CD4-positive, alpha-beta T cell treated with Interleukin-2 at 100 ng/mL for 4 hours (primary cell): ENCODE data around the gene DSE.

Source experiments
- DNase-seq: peaks from one replicate; pipeline ENCODE4 v3.0.0-alpha.2; 2020; ENCODE audit warnings: low spot score

Gene DSE

DNA sequence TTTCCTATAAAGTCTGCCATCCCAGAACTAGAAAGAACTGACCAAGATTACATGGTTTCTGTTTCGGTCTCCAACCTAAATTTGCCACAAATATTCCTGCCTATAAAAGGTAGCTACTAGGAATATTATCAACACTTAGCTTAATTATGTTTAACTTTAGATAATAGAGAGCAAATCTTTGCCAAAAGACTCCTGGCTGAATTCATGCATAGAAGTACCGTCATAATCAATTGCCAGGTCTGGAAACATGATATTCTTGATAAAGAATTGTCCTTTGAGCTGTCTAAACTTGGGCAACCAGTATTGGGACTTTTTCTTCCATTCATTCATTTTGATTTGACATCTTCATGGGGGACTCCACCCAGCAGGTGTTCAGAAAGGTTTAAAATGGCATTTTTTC is 112.9 kb downstream of the DSE start:
- DNase-seq: no peak

DNA sequence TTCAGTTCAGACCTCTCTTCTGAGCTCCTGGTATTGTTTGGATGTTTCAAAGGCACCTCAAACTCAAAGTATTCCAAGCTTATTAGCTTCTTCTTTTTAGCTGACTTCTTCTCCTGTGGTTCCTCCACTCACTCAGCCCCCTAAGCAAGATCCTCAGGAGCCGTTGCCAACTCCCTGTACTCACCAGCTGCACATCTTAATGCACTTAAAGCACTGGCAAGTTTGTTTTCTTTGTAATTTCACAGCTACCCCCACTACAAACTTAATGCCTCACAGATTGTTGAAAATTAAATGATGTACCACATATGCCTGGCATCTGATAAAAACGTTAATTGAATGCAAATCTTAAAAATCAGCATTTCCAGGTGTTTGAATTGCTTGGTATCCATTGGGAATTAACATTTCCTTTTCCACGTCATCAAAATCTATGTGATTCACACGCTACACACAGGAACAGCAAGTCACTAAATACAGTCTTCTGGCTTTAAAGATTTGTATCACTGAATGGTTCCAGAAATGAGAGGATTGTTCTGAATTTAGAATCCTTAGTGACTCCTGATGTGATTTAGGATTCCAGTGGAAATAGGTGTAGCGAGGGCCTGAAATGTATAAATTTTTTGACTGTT is 114.9 kb downstream of the DSE start:
- no peak for DNase-seq

DNA sequence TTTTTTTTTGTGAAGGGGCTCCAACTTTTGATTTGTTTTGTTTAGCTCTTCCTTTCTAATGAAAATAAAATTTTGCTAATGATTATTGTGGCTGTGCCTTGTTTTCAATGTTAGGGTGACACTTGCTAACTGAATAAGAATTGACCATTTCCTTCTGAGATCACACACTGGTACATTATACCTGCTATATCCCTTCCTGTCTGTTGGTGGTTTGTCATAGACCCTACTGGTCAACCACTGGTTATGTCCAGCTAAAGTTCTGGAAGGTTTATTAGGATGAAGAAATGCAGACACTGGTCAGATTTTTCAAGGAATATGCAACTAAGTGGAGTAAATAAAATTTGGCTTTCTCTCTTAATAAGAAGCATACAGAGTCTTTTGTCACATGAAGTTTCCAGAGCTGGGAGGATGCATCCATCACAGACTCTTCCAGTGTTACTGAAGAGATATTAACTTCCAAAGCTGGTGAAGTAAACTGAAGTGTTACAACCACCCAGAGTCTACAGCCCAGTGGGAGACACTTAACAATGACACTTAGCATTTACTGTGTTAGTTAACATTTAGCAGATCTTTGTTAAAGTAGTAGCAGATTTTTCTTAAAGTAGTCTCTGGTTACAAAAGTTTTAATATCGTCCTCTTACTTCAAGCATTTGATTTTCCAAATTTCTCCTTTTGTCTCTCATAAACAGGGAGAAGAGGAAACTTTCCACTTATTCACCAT is 121.0 kb downstream of the DSE start:
- DNase-seq: no peak

DNA sequence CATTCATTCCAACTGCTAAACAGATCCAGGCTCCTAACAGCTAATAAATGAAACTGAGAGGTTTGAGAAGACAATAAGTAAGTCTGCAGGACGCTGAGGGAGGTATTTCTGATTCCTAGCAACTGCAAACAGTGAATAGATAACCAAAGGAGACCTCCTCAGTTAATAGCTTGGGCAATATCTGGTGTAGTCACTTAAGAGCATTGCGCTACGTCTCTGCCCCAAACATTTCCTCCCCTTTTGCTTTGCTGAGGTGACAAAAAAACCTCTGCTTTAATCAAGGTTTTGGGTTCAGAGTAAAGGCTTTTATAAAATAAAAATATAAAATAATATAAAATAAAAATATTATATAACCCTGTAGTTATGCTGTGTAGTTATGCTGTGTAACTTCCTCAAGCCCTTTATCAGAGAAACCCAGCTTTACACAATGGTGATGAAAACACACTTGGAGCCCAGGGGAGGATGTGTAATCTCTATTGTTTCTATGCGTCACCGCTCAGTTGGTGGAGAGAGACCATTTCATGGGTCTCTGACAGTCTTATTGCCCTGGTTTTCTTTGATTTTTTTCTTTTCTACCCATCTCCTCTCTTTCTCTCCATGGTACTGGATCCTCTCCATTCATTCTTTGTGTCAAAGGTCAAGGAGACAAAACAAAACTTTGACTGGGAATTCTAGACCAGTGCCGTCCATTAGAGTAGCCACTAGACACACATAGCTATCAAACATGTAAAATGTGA is 121.8 kb downstream of the DSE start:
- no peak for DNase-seq
